GM19324 (cell line): ENCODE measurements around the gene NISCH.

Source experiments
- ATAC-seq: cut with Tn5 transposase; IDR thresholded peaks from one replicate; pipeline ENCODE4 v1.9.1; 2021; ENCODE audit warnings: mild to moderate bottlenecking, moderate library complexity; ENCODE audit not compliant: unreplicated experiment, low FRiP score

Gene NISCH

GRCh38 chr3:52534281-52535183, 79.1 kb downstream of the NISCH start:
- no peak for ATAC-seq

- ATAC-seq: no peak
Observed at GRCh38 chr3:52535411-52536111, 80.2 kb downstream of the NISCH start.

- ATAC-seq: no peak
Observed at GRCh38 chr3:52536112-52536368, 80.6 kb downstream of the NISCH start.

DNA sequence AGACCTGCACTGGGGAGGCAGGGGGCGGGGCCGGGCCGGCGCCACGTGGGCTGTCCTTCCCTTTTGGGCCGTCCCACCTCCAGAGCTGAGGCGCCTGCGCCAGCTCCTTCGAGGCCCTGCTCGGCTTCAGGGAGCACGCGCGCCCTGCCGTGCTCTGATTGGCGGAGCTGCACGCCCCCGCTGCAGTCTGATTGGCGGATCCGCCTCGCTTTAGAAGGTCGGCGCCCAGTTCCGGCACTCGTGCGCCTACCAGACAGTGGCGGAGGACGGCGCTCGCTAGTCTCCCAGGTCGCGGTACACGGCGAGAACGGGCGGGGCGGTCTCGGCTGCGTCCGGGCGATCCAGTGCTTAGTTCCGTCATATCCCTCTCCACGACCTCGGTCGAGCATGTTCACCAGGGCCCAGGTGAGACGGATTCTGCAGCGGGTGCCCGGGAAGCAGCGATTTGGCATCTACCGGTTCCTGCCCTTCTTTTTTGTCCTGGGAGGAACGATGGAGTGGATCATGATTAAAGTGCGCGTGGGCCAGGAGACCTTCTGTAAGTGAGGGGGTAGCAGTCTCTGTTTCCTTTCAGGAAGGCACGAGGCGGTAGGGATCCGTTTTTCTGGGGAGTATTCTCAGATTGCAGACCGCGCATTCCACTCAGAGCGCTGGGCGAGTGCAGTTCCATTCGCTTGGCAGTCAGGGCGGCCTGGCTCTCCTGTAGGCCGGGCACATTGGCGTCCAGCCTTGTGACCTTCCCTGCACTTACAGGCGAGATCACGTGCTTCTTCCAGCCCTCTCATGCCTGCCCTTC, 81.2 kb downstream of the NISCH start, which contains the start of gene UQCC5:
Gene UQCC5, plus strand, starts transcription at position 237 of the 796 bp plus-strand sequence. Its CDS starts 151 bp downstream, at position 388.
- ATAC-seq: peak; percentile 91

- ATAC-seq: no peak
Observed at GRCh38 chr3:52537165-52537620, 81.8 kb downstream of the NISCH start.

- no peak for ATAC-seq
Observed at GRCh38 chr3:52537726-52538421, 82.5 kb downstream of the NISCH start.

GRCh38 chr3:52539010-52539653, 83.7 kb downstream of the NISCH start:
- ATAC-seq: no peak

DNA sequence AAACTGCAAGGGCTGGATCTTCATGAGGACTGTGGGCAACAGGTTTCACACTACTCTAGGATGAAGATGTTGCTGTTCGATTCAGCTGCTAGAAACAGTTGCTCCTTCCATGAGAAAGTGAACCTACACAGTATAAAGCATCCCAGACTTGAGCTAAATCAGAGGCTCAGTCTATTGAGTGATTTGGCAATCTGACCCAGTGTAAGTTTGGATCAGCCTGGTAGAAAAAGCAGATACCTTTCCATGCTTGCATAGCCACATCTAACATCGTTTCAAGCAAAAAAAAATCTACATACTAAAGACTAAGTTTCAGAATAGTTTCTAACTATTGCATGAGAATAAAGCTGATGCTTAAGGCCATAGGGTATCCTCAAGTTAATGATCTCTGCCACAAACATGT, 85.6 kb downstream of the NISCH start:
- no peak for ATAC-seq
